GM06990 (cell line): ENCODE measurements around the gene CNN1.

Experiments used
- DNase-seq: peaks from one replicate; pipeline ENCODE4 v3.0.0-alpha.2; 2011; ENCODE audit not compliant: insufficient read length; ENCODE audit errors: extremely low read depth
- H3K27me3 ChIP-seq: replicated peaks from 2 replicates; pipeline ENCODE4 v1.6.0; 2011; ENCODE audit warnings: low read length; ENCODE audit not compliant: control insufficient read depth, insufficient read depth
- H3K36me3 ChIP-seq: 2 replicates; pipeline ENCODE4 v1.5.1; 2011; ENCODE audit warnings: low read length; ENCODE audit not compliant: control insufficient read depth, insufficient read depth
- H3K4me3 ChIP-seq: replicated peaks from 2 replicates; pipeline ENCODE4 v1.5.1; 2011; ENCODE audit warnings: low read depth, mild to moderate bottlenecking, control low read depth, low read length
- CTCF ChIP-seq: IDR thresholded peaks from 2 replicates; pipeline ENCODE4 v1.5.1; 2011; ENCODE audit warnings: low read length, control low read depth, mild to moderate bottlenecking, inconsistent platforms; ENCODE audit not compliant: insufficient read depth, poor library complexity, severe bottlenecking

Gene CNN1

DNA sequence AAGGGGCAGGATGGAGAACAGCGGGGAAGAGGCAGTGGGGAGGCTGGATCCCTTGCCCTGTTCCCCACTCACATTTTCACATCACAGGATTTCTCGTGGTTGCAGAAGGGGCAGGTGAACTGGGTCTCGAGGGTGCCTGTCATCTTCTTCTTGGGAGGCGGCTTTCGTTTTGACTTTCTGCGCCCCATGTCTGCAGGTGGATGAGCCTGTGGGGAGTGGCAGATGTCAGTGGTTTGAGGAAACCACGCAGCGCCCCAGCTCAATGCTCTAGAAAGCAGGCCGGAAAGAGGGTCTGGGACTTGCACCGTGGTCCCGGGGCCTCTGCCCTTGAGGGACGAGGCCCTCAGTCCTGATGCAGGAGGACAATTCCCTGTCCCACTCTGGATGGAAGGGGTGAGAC is 15.5 kb downstream of the CNN1 start:
- H3K27me3 ChIP-seq, result no peaks in the 10 kb centered on the region
- no peak overlapping the region for H3K4me3 ChIP-seq
- peak; percentile 73 for DNase-seq
- TF ChIP-seq CTCF, result no peak
- peaks cover 16% of the 10 kb centered on the region for H3K36me3 ChIP-seq

DNA sequence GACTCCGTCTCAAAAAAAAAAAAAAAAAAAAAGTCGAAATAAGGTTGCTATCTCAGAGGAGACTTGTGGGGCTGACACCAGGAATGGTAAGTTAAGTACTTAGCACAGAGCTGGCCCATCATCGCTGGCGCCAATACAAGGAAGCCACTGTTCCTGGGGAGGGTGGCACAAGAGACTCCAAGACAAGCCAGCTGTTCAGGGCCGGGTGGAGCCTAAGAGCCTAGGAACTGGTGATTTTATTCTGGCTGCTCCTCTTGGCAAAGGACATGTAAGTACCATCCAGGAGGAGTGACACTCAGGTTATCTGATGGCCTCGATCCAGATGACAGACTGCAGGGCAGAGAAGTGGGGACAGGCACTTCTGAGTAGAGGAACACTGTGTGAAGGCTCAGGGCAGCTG is 16.6 kb downstream of the CNN1 start:
- H3K4me3 ChIP-seq, result no peak overlapping the region

GRCh38 chr19:11556634-11557420 is 18.2 kb downstream of the CNN1 start:
- H3K4me3 ChIP-seq, result no peak overlapping the region
- no peaks in the 10 kb centered on the region for H3K27me3 ChIP-seq
- H3K36me3 ChIP-seq, result peaks cover 16% of the 10 kb centered on the region
- TF ChIP-seq CTCF, result no peak
- no peak for DNase-seq

More for the DNA sequence above, 16.6 kb downstream of the CNN1 start:
- DNase-seq, result no peak
- TF ChIP-seq CTCF, result no peak
- no peaks in the 10 kb centered on the region for H3K27me3 ChIP-seq
- peaks cover 16% of the 10 kb centered on the region for H3K36me3 ChIP-seq

- Histone ChIP-seq H3K27me3 (no peaks in the 10 kb centered on the region), H3K4me3 (peak within 1 kb of the TSS; percentile 93), H3K36me3 (peaks cover 3% of the 10 kb centered on the region)
- peak; percentile 97 for DNase-seq
- peak; percentile 19 for TF ChIP-seq CTCF
These were observed 20.5 kb downstream of the CNN1 start, which contains the start of gene ELOF1 for GRCh38 chr19:11558881-11559828. ELOF1 (minus strand) TSS chr19:11559230; CDS start chr19:11554347, 4,883 bp downstream.

DNA sequence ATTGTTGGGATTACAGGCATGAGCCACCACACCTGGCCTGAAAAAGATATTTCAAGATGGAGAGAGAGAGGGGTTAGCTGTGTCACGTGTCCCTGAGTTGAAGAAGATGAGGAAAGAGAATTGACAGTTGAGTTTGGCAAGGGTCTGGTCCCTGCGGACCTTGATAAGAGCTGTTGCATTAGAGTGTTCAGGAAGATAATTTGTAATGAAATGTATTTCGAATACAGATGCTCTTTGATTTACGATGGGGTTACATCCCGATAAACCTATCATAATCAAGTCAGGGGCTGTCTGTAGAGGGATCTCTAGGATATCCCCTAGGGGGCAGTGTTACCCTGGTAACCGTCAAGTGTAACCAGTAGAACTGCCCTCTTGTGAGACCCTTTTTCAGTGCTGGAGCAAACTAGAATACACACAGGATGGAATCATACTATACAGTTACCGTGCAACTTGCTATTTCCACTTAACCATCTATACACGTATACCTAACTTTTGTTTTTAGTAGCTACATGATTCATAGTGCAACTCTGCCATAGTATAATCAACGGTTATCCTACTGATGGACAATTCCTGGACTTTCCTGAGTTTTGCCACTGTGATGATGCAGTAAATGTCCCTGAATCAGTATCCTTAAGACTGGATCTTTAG is 21.9 kb downstream of the CNN1 start:
- no peak for DNase-seq
- peak overlapping the region; percentile 93 for H3K4me3 ChIP-seq

More for the DNA sequence above, 21.9 kb downstream of the CNN1 start:
- peaks cover 3% of the 10 kb centered on the region for H3K36me3 ChIP-seq
- TF ChIP-seq CTCF, result peak; percentile 69
- H3K27me3 ChIP-seq, result no peaks in the 10 kb centered on the region
